ENCODE data around the gene ARHGEF28.

ARHGEF28 gene

GRCh38 chr5:73983644-73984043 lies 357.6 kb downstream of the ARHGEF28 start:
- Histone ChIP-seq H3K4me1 (ENCODE audit: control insufficient read depth, insufficient read depth, low read length) (no peaks in the 10 kb centered on the region; the same call in 1 of the 2 replicates), H3K9ac (ENCODE audit: low read length) (no peak overlapping the region), H3K4me3 (ENCODE audit: low read depth, low read length) (no peak overlapping the region), H3K36me3 (ENCODE audit: control insufficient read depth, insufficient read depth, low read length) (no peaks in the 10 kb centered on the region), H3K27ac (ENCODE audit: low read depth, low read length) (no peak overlapping the region), H3K9me3 (ENCODE audit: control insufficient read depth, insufficient read depth, low read depth, low read length) (peaks cover 7% of the 10 kb centered on the region), H3K27me3 (ENCODE audit: control insufficient read depth, insufficient read depth, low read length) (no peaks in the 10 kb centered on the region)

DNA sequence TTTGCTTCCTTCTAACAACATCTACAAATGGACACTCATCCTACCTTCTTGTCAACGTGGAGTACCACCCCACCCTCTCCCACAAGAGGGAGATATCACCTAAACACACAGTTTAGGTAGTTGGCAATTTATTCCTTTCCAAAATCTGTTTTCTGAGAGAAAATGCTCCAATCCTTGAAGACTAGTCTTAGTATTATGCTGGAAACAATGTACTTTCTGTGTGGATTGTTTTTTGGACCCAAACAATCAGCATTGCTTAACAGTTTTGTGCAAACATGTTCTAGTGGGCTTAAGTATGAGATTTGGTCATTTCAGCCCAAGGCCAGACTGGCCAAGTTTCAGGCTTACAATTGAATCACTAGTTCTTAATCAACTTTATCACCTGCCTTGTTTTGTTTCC lies 359.1 kb downstream of the ARHGEF28 start:
- Histone ChIP-seq H3K4me1 (ENCODE audit: control insufficient read depth, insufficient read depth, low read length) (no peaks in the 10 kb centered on the region; the same call in 1 of the 2 replicates), H3K9me3 (ENCODE audit: control insufficient read depth, insufficient read depth, low read depth, low read length) (peaks cover 7% of the 10 kb centered on the region), H3K27ac (ENCODE audit: low read depth, low read length) (no peak overlapping the region), H3K4me3 (ENCODE audit: low read depth, low read length) (no peak overlapping the region), H3K9ac (ENCODE audit: low read length) (no peak overlapping the region), H3K36me3 (ENCODE audit: control insufficient read depth, insufficient read depth, low read length) (no peaks in the 10 kb centered on the region), H3K27me3 (ENCODE audit: control insufficient read depth, insufficient read depth, low read length) (no peaks in the 10 kb centered on the region)

DNA sequence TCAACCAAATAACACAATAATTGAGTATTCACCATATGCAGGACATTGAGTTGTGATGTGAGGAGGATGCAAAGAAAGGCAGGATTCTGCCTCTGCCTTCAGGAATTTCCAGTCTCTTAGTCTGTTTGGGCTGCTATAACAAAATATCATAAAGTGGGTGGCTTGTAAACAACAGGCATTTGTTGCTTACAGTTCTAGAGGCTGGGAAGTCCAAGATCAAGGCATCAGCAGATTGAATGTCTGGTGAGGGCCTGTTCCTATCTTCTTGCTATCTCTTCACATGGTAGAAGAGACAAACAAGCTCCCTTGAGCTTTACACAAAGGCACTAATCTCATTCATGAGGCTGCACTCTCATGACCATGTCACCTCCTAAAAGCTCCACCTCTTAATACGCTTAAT lies 360.7 kb downstream of the ARHGEF28 start:
- Histone ChIP-seq H3K27ac (ENCODE audit: low read depth, low read length) (no peak overlapping the region), H3K9me3 (ENCODE audit: control insufficient read depth, insufficient read depth, low read depth, low read length) (peaks cover 7% of the 10 kb centered on the region), H3K9ac (ENCODE audit: low read length) (no peak overlapping the region), H3K36me3 (ENCODE audit: control insufficient read depth, insufficient read depth, low read length) (no peaks in the 10 kb centered on the region), H3K4me1 (ENCODE audit: control insufficient read depth, insufficient read depth, low read length) (no peaks in the 10 kb centered on the region; the same call in 1 of the 2 replicates), H3K27me3 (ENCODE audit: control insufficient read depth, insufficient read depth, low read length) (no peaks in the 10 kb centered on the region), H3K4me3 (ENCODE audit: low read depth, low read length) (no peak overlapping the region)

- Histone ChIP-seq H3K27ac (ENCODE audit: low read depth, low read length) (no peak overlapping the region), H3K36me3 (ENCODE audit: control insufficient read depth, insufficient read depth, low read length) (no peaks in the 10 kb centered on the region), H3K9ac (ENCODE audit: low read length) (no peak overlapping the region), H3K27me3 (ENCODE audit: control insufficient read depth, insufficient read depth, low read length) (no peaks in the 10 kb centered on the region), H3K4me1 (ENCODE audit: control insufficient read depth, insufficient read depth, low read length) (no peaks in the 10 kb centered on the region; the same call in 1 of the 2 replicates), H3K4me3 (ENCODE audit: low read depth, low read length) (no peak overlapping the region), H3K9me3 (ENCODE audit: control insufficient read depth, insufficient read depth, low read depth, low read length) (peaks cover 7% of the 10 kb centered on the region)
Observed at GRCh38 chr5:73987915-73988314, 361.9 kb downstream of the ARHGEF28 start.

DNA sequence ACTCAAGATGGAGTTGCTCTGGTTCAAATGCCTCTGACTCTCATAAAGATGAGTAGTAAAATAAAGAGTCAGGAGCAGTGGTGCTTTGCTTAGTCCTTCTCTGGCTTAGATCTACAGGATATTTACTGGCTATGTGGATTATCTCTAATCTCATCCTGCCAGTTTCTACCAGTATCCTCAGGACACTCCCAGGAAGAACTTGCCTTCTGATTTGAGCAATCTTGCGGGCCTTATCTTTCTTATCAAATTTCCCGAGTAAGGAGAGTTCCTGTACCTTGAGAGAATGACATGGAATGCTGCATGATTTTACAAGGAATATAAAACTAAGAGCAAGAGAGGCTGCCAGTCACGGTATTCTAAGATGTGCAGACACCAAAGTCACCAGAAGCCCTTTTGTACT lies 364.0 kb downstream of the ARHGEF28 start:
- H3K4me1 ChIP-seq (ENCODE audit: control insufficient read depth, insufficient read depth, low read length), result 0 out of 2 replicates have a peak, but pooled peaks cover 2% of the 10 kb centered on the region
- no peak overlapping the region for H3K4me3 ChIP-seq (ENCODE audit: low read depth, low read length)
- H3K9me3 ChIP-seq (ENCODE audit: control insufficient read depth, insufficient read depth, low read depth, low read length), result peaks cover 7% of the 10 kb centered on the region
- no peaks in the 10 kb centered on the region for H3K36me3 ChIP-seq (ENCODE audit: control insufficient read depth, insufficient read depth, low read length)
- no peak overlapping the region for H3K9ac ChIP-seq (ENCODE audit: low read length)
- no peak overlapping the region for H3K27ac ChIP-seq (ENCODE audit: low read depth, low read length)
- H3K27me3 ChIP-seq (ENCODE audit: control insufficient read depth, insufficient read depth, low read length), result no peaks in the 10 kb centered on the region
